HG03196 (cell line): Measurements from ENCODE around the gene HAO1.
"Not testable (repeated sequence)": the region's sequence is repeated elsewhere in the genome, so short reads cannot be mapped to it uniquely, and the experiment has no call there.

Experiments used
- ATAC-seq: cut with Tn5 transposase; IDR thresholded peaks from one replicate; pipeline ENCODE4 v1.9.1; 2021; ENCODE audit not compliant: unreplicated experiment

HAO1 gene

DNA sequence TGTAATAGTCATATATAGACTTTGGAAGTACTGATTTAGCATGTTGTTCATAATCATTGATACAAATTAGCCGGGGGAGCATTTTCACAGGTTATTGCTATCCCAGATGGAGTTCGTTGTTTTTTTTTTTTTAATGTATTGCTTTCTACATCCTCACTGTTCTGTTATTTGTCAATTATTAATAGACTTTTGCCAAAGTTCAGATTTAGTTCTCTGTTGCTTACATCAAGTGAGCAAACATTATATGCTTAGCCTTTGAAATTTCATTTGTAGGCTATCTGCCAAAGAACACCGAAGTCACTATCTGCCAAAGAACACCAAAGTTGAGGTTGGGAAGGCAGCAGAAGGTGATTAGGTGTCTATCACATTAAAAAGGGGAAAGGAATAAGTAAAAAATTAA is at the start of gene HAO1:
HAO1 (minus strand) TSS at position 118 of the 400 bp plus-strand sequence; CDS start at position 82, 36 bp downstream.
- ATAC-seq: no peak

DNA sequence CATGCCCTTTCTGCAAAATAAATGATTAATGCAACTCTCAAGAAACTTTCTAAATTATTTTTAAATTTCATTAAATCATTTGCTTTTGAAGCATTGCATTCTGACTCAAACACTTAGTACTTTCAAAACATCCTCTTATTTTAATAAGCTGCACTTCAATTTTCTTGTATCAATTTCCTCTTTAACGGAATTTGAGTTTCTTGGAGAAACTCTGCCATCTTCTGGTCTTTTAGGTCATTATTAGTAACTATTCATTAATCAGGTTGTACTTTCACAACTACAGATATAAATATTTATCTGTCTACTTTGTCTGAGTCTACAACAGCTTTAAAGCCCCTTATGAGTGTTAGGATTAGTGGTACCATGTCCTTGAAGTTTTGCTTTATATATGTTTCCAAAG is 49.1 kb upstream of the HAO1 start:
- ATAC-seq: no peak

DNA sequence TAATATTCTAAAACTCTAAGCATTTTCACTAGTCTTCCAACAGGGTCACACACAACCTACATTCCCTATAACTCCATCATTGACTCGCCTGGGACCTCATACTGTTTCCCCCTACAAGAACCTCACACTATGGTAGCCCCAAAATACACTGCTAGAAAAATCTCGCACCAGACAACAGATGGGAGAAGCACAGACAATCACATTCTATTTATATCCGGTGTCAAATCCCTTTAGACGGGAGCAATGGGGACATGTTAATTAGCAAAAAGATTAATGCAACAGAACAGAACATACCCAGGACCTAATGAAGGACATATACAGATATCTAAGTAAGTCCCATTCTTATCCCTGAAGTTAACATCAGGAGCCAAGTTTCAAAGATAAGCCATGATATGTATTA is 45.7 kb upstream of the HAO1 start:
- no peak for ATAC-seq

DNA sequence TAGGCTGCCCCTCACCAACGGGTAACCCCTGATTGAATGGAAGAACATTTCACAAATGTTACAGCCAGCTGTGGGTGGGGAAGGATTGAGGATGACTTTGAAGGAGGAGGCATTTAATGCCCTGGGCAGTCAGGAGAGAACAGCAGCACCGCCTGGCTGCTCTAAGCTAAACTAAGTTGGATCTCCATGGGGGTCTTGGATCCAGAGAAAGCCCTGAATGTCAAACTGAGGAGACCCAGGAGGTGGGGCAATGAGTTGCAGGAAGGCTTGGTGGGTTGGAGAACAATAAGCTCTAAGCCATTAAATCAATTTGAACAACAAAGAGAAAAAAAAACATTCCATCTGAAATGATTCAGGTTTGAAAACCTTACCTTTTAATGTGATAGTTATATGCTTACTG is 43.9 kb upstream of the HAO1 start:
- no peak for ATAC-seq

DNA sequence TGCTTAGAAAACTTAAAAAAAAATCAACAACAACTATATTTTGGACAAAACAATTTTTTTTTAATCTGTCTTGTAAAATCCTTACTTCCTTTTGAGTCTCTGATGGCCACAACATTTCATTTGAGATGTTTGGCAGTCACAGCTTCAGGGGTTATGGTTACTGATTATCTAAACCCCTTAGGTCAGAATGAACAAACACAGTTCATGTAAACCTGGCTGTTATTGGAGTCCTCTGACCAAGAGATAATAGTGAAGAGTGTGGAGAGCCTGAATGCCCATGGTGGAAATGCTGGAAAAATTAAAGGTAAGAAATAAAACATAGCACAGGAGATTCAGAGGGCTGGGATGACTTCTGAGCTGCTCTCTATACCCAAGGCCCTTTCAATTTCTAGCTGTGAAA is 41.1 kb upstream of the HAO1 start:
- ATAC-seq: no peak

DNA sequence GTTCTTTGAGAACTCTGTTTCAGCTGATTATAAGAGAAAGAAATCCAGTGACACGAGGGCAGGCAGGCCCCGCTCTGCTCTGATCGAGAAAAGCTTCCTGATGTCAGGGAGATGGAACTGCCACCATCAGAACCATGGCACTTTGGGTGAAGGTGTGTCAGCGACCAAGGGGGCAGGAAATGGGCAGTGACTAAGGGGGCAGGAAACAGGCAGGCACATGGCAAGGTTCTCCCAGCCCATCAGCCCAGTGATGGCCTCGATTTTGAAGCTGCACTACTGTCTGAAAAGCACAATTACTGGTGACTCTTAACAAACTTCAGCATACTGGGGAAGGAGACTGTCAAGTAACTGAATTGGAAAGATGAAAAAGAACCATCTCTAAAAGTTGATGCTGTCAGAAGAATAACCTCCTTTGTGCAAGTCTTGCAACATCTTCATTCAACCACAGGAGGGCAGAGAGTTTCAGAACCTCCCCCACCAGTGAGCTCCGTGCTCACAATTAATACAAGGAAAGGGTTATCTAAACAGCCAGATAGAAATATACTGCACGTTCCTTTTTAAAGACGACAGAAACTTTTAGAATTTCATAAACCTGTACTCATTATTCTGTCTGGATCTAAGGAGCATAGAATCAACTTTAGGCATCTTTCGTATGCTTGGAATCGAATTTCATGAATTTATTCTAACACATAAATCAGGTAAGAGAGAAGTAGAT is 40.2 kb upstream of the HAO1 start:
- ATAC-seq: no peak

DNA sequence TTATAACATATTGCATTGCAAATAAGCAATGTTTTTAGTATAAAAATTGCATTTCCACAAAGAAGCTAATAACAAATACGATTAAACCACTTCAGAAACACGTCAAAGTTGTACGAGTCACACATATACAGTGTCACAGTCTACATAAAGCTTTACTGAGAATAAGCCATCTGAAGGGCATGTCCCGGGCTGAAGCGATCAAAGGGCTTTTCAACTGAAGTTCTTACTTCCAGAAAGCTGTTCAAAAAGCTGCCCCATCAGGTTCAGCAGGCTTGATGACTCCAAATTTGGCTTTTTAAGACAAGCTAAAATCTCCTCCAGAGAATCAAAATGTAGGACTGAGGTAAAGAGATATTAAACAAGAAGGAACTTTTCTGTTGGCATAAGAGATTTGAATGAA is 37.5 kb upstream of the HAO1 start:
- no peak for ATAC-seq

DNA sequence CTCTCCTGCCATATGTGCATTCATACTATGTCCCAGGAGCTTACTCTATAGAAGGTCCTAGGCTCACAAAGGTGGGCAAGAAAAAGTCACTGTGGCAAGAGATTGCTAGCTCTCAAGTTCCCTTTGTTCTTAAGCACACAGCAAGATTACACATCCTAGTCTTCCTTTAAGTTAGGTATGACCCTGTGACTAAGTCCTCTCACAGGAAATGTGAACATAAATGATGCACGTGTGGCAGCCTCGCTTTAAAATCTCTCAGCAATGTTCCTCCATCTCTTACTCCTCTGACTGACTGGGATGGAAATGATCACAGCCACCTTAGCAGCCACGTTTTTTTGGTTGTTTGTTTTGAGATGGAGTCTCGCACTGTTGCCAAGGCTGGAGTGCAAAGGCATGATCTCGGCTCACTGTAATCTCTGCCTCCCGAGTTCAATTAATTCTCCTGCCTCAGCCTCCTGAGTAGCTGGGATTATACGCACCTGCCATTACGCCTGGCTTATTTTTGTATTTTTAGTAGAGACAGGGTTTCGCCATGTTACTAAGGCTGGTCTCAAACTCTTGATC is 35.7 kb upstream of the HAO1 start:
- ATAC-seq: no peak

DNA sequence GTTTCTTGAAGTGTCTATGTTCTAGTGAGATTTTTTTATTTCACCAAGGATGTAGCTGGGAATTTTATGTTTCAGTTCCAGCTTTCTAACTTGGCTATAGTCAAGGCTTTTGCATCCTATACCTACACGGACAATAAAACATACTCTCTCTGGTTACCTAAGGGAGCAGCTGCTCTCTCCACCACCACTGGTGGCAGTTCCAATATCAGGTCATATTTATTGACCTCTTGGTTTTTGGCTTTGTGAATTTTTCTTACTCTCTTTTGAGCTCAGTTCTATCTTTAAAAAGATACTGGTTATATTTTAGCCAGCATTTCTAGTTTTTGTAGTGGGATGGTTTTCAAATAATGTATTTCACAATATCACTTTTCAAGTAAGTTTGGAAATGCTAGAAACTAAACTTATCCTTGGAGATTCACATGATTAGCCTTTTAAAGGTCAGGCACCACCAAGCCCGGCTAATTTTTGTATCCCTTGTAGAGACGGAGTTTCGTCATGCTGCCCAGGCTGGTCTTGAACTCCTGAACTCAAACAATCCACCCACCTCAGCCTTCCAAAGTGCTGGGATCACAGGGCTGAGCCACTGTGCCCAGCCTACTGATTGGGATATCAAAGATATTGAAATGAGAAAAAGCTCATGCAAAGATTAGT is 34.7 kb upstream of the HAO1 start:
- ATAC-seq: no peak

DNA sequence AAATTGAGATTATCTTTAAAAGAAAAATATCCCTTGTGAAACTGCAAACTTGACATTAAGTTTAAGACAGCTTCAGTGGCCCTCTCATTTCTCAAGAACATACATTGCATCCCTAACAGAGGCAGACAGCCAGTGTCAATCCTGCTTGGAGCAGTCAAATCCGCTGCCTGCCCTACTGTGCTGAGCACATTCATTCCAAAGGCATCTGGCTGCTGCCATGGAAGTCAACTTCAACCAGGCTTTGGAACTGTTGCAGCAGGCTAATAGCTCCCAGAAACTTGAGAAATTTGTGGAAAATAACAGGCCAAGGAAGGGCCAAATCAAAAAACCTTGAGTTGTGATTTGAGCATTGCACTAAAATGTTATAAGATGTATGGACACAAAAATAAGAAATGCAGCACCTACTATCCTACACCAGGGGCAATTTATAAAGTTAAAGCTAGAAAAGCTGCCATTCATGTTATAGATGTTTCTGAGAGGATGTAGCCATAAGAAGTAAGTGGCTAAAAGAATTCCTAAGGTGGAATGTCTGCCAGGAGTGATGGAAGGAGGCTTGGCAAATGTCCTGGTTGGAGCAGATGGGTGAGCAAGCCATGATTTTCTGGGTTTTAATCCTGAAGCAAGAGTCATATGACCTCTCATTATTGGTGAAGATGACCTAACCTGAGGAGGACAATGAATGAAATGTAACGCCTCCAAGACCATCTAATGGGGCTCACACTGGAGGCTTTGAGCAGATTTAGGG is 31.4 kb upstream of the HAO1 start:
- ATAC-seq: no peak

DNA sequence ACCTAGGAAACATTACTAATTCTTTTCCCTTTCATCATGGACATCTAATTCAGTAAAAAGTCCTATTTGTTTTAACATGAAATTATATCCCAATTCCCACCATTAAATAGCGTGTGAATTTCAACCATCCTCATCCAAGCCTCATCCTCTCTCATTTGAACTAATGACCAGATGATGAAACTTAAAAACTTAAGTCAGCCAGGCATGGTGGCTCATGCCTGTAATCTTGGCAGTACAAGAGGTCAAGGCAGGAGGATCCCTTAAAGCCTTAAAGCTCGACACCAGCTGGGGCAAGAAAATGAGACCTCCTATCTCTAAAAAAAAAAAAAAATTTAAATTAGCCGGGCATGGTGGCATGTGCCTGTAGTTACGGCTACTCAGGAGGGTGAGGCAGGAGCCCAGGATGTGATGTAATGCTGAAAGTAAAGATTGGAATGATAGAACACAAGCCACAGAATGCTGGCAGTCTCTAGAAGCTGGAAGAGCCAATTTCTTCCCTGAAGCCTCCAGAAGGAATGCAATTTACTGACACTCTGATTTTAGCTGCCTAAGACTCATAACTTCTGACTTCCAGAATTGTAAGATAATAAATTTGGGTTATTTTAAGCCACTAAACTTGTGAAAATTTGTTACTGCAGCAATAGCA is 27.1 kb upstream of the HAO1 start:
- no peak for ATAC-seq

DNA sequence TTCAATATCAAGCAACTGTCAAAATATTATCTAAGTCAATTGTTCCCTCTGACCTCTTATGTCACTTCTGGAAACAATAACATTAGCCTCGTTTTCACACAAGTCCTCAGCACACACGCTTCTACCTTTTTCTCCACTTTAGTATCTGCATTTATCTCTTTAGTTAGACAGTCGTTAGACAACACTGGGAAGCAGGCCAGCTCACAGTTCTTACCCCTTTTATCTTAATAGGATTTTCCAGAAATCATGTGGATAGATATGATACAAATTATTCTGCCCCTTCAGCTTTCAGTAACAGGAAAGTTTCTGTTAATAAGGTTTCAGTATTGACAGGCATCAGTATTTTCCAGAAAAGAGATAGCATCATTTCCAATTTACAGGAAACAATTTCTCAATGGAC is 25.9 kb upstream of the HAO1 start:
- ATAC-seq: no peak

DNA sequence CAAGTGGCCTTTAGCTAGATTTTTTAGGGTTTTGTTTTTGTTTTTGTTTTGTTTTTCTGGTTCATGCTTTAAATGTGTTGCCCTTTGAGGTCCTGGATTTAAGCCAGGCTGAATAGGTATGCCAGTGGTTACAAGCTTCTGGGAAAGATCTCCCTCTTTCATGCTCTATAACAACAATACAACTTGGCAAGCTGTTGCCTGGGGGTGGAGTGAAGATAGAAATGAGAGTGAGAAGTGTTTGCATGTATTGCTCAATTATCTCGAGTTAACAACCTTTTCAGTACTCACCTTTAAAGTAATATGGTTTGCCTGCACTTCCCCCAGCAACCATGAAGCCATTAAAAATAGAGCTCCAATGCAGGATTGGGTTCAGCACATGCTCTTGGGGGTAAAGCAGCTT is 19.2 kb upstream of the HAO1 start:
- no peak for ATAC-seq

DNA sequence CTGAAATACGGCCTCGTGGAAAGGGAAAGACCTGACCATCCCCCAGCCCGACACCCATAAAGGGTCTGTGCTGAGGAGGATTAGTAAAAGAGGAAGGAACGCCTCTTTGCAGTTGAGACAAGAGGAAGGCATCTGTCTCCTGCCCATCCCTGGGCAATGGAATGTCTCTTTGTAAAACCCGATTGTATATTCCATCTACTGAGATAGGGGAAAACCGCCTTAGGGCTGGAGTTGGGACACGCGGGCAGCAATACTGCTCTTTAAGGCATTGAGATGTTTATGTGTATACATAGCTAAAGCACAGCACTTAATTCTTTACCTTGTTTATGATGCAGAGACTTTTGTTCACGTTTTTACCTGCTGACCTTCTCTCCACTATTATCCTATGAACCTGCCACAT is 16.3 kb upstream of the HAO1 start:
- not testable (repeated sequence) for ATAC-seq

DNA sequence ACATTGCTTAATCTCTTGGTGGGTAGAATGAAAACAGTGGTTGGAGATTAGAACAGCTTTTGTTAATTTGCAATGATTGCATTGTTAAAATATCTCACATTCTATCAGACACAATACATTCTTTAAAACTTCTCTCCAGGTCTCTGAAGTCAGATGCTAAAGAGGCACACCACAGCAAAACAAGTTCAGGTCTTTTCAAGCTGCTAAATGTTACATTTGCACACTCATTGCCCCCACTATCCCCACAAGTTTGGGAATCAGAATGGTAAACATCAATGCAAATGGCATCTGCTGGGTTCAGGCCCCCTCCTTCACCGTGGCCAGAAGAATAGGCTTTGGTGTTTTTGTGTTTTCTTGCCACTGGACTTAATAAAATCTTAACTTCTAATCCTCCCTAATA is 10.1 kb upstream of the HAO1 start:
- ATAC-seq: no peak

DNA sequence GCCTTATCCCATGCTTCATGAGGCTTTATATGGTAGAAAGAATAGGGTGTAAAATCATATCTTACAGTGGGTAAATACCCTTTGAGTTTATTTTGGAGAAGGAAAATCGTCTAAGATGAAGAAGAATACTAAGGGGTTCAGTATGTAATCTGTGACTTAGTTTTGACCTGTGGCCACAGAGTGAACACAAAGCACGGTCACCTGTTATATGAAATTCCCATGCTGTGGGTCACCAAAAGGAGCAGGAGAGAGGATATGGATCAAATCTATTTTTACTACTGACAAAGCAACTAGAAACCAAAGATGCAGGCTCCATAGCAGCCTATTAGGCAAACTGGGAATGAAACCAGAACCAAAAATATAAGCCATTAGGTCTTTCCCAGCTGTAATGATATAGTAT is 3.6 kb upstream of the HAO1 start:
- no peak for ATAC-seq

DNA sequence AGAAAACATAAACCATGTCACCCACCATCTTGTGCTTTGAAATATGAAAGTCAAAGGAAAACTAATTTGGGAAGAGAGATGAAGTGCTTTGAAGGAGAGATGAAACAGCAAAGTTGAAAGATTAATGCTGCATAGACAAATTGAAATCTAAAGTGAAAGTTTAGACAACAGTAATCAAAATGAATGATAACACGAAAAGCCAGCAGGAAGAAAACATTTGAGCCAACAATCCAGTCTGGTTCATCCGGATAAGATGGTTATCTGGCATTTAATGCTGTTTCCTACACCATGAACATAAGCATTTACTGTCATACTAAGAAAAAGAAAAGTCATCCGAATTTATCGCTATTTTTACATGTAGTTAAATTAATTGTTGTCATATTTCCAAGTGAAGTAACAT is 595 bp downstream of the HAO1 start:
- no peak for ATAC-seq

DNA sequence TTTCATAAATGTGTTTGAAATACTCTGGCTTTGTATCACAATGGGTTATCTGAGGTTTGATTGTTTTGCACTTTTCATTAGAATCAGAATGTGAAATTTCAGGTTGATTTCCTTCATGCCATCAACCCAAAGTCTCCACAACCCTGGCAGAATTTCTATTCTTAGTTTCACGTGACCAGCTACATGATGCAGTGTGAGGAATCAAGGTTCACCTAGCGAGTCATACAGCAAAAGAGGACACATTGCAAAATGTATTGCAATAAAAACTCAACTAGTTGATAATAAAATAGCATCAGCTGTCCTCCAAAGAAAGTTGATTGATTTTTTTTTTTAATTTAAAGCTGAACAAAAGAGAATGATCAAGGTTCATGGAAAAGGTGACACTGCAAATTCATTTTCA is 2.2 kb downstream of the HAO1 start:
- no peak for ATAC-seq

DNA sequence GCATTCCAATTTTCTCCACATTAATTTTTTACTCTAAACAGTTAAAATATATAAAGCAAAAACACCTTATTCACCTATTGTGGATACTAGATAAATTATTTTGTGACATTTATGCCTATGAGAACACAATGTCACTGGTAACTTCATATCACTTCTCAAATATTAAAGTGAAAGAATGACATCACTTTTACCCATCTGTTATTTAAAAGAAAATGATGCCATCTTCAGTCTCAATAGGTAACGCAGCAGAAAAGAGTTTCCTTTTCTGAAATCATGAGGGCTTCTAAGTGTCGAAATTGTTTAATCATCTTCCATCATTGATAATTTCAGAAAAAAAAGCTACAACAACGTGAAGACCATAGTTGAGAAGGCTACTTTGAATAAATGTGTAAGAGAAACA is 2.9 kb downstream of the HAO1 start:
- no peak for ATAC-seq

DNA sequence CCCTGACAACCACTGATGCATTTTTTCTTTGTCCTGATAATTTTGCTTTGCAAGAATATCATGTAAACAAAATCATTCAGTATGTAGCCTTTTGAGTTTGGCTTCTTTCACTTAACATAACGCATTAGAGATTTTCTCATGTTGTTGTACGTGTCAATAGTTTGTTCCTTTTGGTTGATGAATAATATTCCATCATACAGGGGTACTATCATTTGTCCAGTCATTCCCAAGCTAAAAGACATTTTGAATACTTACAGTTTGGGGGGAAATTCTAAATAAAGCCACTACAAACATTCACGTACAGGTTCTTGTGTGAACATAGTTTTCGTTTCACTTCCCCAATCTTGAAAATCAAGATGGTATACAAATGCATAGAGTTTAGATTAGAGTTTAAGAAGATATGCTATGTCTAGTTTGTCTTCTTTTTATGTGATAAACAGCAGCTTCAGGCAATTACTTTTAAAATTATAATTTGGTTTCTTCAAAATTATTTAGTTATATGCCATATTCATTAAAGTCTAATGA is 5.2 kb downstream of the HAO1 start:
- ATAC-seq: no peak

DNA sequence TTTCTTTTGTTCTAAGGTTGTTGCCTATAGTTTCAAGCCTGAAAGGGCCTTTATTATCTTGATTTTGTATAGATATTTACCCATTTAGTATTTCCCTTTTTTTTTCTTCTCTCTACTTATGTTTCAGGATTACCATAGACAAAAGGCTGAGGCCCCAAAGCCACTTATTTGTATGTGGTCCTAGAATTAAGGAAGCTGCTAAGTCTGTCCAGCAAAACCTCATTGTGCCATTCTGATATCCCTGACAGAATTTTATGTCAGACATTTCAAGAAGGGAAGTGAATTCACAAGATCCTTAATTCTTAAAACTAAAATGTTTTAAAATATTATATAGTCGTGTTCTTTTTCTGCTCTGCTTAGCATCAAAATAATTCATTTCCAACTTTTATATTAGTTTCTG is 6.9 kb downstream of the HAO1 start:
- no peak for ATAC-seq
